BJ (cell line): ENCODE results near the gene DDAH1. TPM values are rescaled to one million over a fixed set of nuclear protein-coding genes. Genes with fewer than 3 reads are reported as not detected.

Experiments
- CTCF ChIA-PET: fragments of 350-600 bp; formaldehyde crosslinking; extraction: SDS; loops from one replicate; lab custom pipeline; 2021; ENCODE audit warnings: antibody characterized with exemption, inconsistent platforms; lab: Yijun Ruan, JAX
- POLR2A ChIA-PET: fragments of 300-600 bp; sonication (Branson Sonifier 250); formaldehyde crosslinking; extraction: SDS; loops from one replicate; lab custom pipeline; 2021; ENCODE audit warnings: antibody characterized with exemption; lab: Charles Lee
- DNase-seq: peaks from one replicate; pipeline ENCODE4 v3.0.0-alpha.2; 2011; ENCODE audit warnings: low read depth
- H3K27me3 ChIP-seq: 2 replicates; pipeline ENCODE4 v1.6.0; 2011; ENCODE audit warnings: low read length; ENCODE audit not compliant: control insufficient read depth, insufficient read depth
- H3K36me3 ChIP-seq: 2 replicates; pipeline ENCODE4 v1.5.1; 2011; ENCODE audit warnings: low read length; ENCODE audit not compliant: control insufficient read depth, insufficient read depth
- H3K4me3 ChIP-seq: 2 replicates; pipeline ENCODE4 v1.5.1; 2011; ENCODE audit warnings: low read depth, mild to moderate bottlenecking, control low read depth, low read length
- polyA plus RNA-seq: library from polyadenylated mRNA; depleted of rRNA; stranded (reverse); fragments of >200 nt; gene quantifications from 2 replicates; pipeline ENCODE4 v1.2.3, GENCODE V29; 2011
- TF ChIP-seq, protein P1 (sequence below): IDR thresholded peaks from 2 replicates; pipeline ENCODE4 v1.5.1; 2011; ENCODE audit warnings: low read depth, mild to moderate bottlenecking, control low read depth, inconsistent platforms, low read length, moderate library complexity; ENCODE audit not compliant: insufficient read depth

The DDAH1 gene
- polyA plus RNA-seq, 1 experiment = 244 TPM

DNA sequence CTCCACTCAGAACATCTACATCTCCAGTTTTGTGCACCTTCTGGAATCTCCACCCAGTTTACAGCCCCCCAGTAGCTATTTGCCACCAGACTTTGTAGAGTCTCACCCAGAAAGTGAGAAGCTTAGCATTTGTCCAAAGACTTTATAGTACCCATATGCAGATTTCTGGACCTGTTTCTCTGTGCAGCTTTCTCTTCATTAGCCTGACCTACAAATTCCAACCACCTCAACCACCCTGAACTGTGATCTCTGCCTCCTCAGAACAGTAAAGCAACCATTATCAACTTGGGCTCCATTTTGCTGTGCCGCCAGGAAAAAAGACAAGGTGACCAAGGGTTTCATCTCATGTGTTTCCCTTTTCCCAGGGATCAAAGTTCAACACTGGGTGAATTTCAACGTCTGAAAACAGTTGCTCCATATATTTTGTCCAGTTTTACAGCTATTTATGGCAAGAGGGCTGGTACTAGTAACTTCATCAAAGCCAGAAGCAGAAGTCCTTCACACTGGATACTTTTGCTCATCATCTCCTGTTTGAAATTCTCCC, 36.5 kb upstream of the DDAH1 start:
- no peak for DNase-seq
- no peaks in the 10 kb centered on the region; the same call in 1 of the 2 replicates for H3K36me3 ChIP-seq
- no peaks in the 10 kb centered on the region for H3K27me3 ChIP-seq
- TF ChIP-seq, protein P1, sequence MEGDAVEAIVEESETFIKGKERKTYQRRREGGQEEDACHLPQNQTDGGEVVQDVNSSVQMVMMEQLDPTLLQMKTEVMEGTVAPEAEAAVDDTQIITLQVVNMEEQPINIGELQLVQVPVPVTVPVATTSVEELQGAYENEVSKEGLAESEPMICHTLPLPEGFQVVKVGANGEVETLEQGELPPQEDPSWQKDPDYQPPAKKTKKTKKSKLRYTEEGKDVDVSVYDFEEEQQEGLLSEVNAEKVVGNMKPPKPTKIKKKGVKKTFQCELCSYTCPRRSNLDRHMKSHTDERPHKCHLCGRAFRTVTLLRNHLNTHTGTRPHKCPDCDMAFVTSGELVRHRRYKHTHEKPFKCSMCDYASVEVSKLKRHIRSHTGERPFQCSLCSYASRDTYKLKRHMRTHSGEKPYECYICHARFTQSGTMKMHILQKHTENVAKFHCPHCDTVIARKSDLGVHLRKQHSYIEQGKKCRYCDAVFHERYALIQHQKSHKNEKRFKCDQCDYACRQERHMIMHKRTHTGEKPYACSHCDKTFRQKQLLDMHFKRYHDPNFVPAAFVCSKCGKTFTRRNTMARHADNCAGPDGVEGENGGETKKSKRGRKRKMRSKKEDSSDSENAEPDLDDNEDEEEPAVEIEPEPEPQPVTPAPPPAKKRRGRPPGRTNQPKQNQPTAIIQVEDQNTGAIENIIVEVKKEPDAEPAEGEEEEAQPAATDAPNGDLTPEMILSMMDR = no peak
- ChIA-PET CTCF (interaction anchor here (0.8 to 1.3 kb wide), 4 partner anchors 10 to 198 kb away, joined by 3 to 4 read pairs (median 3); no protein-coding TSS in a partner anchor), POLR2A (no interaction called here)
- no peak overlapping the region for H3K4me3 ChIP-seq

DNA sequence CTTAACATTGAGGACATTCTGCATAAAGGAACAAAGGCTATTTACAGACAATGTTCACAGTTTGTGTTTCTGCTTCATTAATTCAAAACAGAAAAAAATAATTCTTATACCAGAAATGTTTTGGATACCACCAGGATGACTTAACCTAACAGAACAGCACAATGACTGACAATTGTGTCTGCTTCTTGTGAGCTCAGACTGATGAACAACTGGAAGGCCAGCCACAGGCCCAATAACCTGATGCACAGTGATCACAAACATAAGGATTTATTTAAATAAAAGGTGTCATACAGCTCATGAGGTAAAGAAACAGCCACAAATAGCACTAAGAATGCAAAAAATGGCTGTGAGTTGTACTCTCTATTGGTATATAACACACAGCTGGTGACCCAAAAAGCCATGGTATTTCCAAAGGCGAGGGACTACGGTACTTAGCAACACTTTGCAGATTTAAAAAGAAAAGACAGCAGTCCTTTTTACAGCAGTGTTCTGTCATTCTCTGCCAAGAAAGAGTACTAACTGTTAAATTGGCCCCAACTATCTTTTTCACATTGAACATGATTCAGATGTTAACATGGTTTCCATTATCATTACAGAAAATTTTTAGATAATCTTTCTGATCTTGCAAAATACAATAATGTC, 32.1 kb upstream of the DDAH1 start:
- DNase-seq = no peak
- H3K4me3 ChIP-seq = no peak overlapping the region
- H3K36me3 ChIP-seq = peaks cover 3% of the 10 kb centered on the region; the same call in 1 of the 2 replicates
- ChIA-PET POLR2A (no interaction called here), CTCF (interaction anchor here (0.9 to 1.6 kb wide), 3 partner anchors 10 to 118 kb away, joined by 3 read pairs; no protein-coding TSS in a partner anchor)
- H3K27me3 ChIP-seq = no peaks in the 10 kb centered on the region
- TF ChIP-seq, protein P1 = no peak

DNA sequence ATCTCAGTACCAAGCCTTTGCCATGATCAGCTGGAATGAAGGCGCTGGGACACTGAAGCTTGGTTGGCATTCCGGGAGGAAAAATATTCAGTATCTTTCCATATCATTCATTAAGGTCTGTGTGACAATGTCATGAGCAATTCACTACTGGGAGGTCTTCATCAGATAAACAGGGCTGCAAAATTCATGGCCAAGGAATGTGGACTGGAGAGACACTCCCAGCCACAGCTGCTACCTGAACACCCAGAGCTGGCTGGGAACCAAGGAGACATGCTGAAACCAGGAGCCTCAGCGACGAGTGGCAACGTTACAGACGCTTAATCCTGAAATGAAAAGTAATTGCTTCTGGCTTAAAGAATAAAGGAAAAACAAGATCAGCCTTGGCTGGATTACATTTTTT, 30.6 kb upstream of the DDAH1 start:
- H3K36me3 ChIP-seq = peaks cover 3% of the 10 kb centered on the region; the same call in 1 of the 2 replicates
- TF ChIP-seq, protein P1 = no peak
- H3K27me3 ChIP-seq = no peaks in the 10 kb centered on the region
- POLR2A ChIA-PET = interaction anchor here (0.6 kb wide), 1 partner anchor 14 kb away, joined by 3 read pairs; no protein-coding TSS in a partner anchor
- CTCF ChIA-PET = no interaction called here
- no peak for DNase-seq
- no peak overlapping the region for H3K4me3 ChIP-seq

DNA sequence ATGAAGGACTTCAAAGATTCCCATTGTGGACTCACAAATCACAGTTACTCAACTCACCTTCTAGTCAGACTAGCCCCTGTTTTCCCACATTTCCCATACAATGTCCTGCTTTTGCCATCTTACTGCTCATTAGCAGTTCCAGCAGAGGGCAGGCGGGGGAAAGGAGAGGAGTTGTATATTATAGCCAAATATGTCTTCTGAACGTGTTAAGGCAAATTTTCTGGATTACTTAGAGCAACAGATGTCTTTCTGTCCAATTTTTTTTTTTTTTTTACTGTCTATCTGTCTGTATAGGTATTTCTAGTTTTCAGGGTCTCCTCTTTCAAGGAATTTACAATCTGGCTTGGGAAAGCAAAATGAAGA, 29.9 kb upstream of the DDAH1 start:
- TF ChIP-seq, protein P1 = peak; percentile 31; the same call in 1 of the 2 replicates
- H3K27me3 ChIP-seq = no peaks in the 10 kb centered on the region
- no peak overlapping the region for H3K4me3 ChIP-seq
- DNase-seq = no peak
- CTCF ChIA-PET = no interaction called here
- POLR2A ChIA-PET = no interaction called here
- peaks cover 4% of the 10 kb centered on the region; the same call in 1 of the 2 replicates for H3K36me3 ChIP-seq

DNA sequence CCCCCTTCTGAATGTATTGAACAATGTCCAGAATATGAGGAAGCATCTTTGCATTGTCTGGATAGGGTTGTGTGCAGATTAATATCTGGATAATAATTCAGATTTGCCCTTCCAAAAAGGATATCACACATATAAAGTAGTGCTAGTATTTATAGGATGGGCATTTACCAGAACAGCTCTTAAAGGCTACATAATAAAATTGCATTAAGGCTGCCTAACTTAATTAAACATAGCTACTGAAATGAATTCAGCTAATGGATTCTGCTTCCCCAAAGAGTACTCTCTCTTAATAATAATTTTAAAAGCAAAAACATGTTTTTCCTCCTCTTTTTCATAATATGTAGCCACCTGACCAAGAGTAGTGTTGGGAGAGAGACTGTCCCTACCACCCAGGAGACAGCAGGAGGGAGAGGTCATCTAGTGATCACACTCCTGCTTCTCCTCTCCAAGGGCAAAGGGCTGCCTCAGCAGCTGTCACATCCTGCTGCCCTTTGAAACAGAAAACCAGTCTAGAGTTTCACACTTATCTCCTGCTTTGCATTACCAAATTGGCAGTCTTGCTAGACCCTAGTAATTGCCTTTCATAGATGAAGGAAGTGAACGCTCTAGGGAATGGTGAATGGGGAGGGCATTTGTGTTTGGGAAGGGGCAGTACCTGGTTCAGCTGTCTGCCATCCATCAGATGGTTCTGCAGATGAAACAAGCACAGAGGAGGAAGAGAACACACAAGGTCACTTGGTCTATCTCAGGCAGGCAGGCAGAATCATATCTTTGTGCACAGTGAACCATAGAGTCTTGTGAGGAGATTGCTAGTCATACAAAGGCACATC, 29.3 kb upstream of the DDAH1 start:
- Histone ChIP-seq H3K4me3 (no peak overlapping the region), H3K27me3 (no peaks in the 10 kb centered on the region), H3K36me3 (peaks cover 4% of the 10 kb centered on the region; the same call in 1 of the 2 replicates)
- TF ChIP-seq, protein P1 = no peak
- CTCF ChIA-PET = no interaction called here
- POLR2A ChIA-PET = no interaction called here
- no peak for DNase-seq
